Measurements from ENCODE around the gene STAC3. TPM values are rescaled to one million over a fixed set of nuclear protein-coding genes. Genes with fewer than 3 reads are reported as not detected.
A peak's percentile ranks its signal among the peaks of the same experiment; 100 is the strongest.

Gene STAC3
- total RNA-seq, 1 experiment from 2014 or later: 2.2 TPM

GRCh38 chr12:57216921-57217879, 33.8 kb downstream of the STAC3 start:
- no peaks in the 10 kb centered on the region for H3K36me3 ChIP-seq (ENCODE audit: low read depth)
- no peaks in the 10 kb centered on the region for H3K27me3 ChIP-seq (ENCODE audit: insufficient read depth, low read depth)
- H3F3A ChIP-seq (ENCODE audit: insufficient read depth, low read depth): peaks cover 20% of the 10 kb centered on the region
- H3K4me1 ChIP-seq (replicated peaks; ENCODE audit: insufficient read depth): peaks cover 28% of the 10 kb centered on the region
- no TSS peak for BruUV-seq (replicated peaks)
- intact Hi-C loops (cut with micrococcal nuclease; ENCODE audit: unreplicated experiment): no loop called here
- H3K9me3 ChIP-seq (ENCODE audit: insufficient read depth, low read depth): no peaks in the 10 kb centered on the region
- no peak overlapping the region for H3K27ac ChIP-seq
- ChIA-PET CTCF (interaction anchor here (0.6 kb wide), 2 partner anchors 714 to 1029 kb away, joined by 3 to 4 read pairs; no protein-coding TSS in a partner anchor), POLR2A (ENCODE audit: unreplicated experiment) (interaction anchor here (0.5 kb wide), 1 partner anchor 13 kb away, joined by 3 read pairs; no protein-coding TSS in a partner anchor)
- H3K79me2 ChIP-seq (ENCODE audit: low read depth): no peaks in the 10 kb centered on the region
- peak in 1 of 2 experiments; percentile 20 for DNase-seq
- H2AFZ ChIP-seq: peak overlapping the region; percentile 77
- H3K9me2 ChIP-seq (ENCODE audit: insufficient read depth): no peaks in the 10 kb centered on the region
- peak overlapping the region; percentile 78 for H3K4me3 ChIP-seq
- peaks cover 6% of the 10 kb centered on the region; the same call in 1 of the 2 replicates for H4K20me1 ChIP-seq (ENCODE audit: insufficient read depth)
- TF ChIP-seq EZH2 (IDR thresholded peaks at IDR 0.05; ENCODE audit: low read depth) (no peak), CTCF (conservative IDR thresholded peaks at IDR 0.05) (no peak)
- peak overlapping the region; percentile 98 for H3K4me2 ChIP-seq

- Histone ChIP-seq H4K20me1 (ENCODE audit: insufficient read depth) (peaks cover 6% of the 10 kb centered on the region; the same call in 1 of the 2 replicates), H3K79me2 (ENCODE audit: low read depth) (no peaks in the 10 kb centered on the region), H3K9me2 (ENCODE audit: insufficient read depth) (no peaks in the 10 kb centered on the region), H3K4me3 (peak within 1 kb of the TSS; percentile 78), H3K27me3 (ENCODE audit: insufficient read depth, low read depth) (no peaks in the 10 kb centered on the region), H3K4me2 (peak within 1 kb of the TSS; percentile 98), H3K27ac (no peak within 1 kb of the TSS), H3K36me3 (ENCODE audit: low read depth) (no peaks in the 10 kb centered on the region), H3K4me1 (replicated peaks; ENCODE audit: insufficient read depth) (peaks cover 28% of the 10 kb centered on the region), H3K9me3 (ENCODE audit: insufficient read depth, low read depth) (no peaks in the 10 kb centered on the region), H2AFZ (peak within 1 kb of the TSS; percentile 77), H3F3A (ENCODE audit: insufficient read depth, low read depth) (peaks cover 20% of the 10 kb centered on the region)
- no peak for TF ChIP-seq EZH2 (IDR thresholded peaks at IDR 0.05; ENCODE audit: low read depth)
- no peak; the same call in 1 of the 2 replicates for TF ChIP-seq CTCF (conservative IDR thresholded peaks at IDR 0.05)
- POLR2A ChIA-PET (ENCODE audit: unreplicated experiment): no interaction called here
- no TSS peak for BruUV-seq (replicated peaks)
- CTCF ChIA-PET: interaction anchor here (0.6 kb wide), 1 partner anchor 1028 kb away, joined by 3 read pairs; no protein-coding TSS in a partner anchor
- DNase-seq: peak in 1 of 2 experiments; percentile 55
- intact Hi-C loops (cut with micrococcal nuclease; ENCODE audit: unreplicated experiment): no loop called here
Measured at GRCh38 chr12:57216014-57216911, 34.7 kb downstream of the STAC3 start, which contains the start of gene NXPH4. TSS of gene NXPH4 (plus strand) at chr12:57216794. CDS start at chr12:57216970, 176 bp downstream.

- H3K4me3 ChIP-seq: no peak overlapping the region
Measured at GRCh38 chr12:57215668-57216013, 35.3 kb downstream of the STAC3 start.

More at GRCh38 chr12:57215668-57216013, 35.3 kb downstream of the STAC3 start:
- H3K27me3 ChIP-seq (ENCODE audit: insufficient read depth, low read depth): no peaks in the 10 kb centered on the region
- H3K4me1 ChIP-seq (replicated peaks; ENCODE audit: insufficient read depth): peaks cover 28% of the 10 kb centered on the region
- no TSS peak for BruUV-seq (replicated peaks)
- no peak for DNase-seq
- no peaks in the 10 kb centered on the region for H3K79me2 ChIP-seq (ENCODE audit: low read depth)
- H4K20me1 ChIP-seq (ENCODE audit: insufficient read depth): peaks cover 6% of the 10 kb centered on the region; the same call in 1 of the 2 replicates
- H3K27ac ChIP-seq: no peak overlapping the region
- H3K36me3 ChIP-seq (ENCODE audit: low read depth): no peaks in the 10 kb centered on the region
- intact Hi-C loops (cut with micrococcal nuclease; ENCODE audit: unreplicated experiment): no loop called here
- H2AFZ ChIP-seq: no peak overlapping the region
- 0 out of 2 replicates have a peak overlapping the region, but pooled peaks have one; percentile 98 for H3K4me2 ChIP-seq
- H3K9me3 ChIP-seq (ENCODE audit: insufficient read depth, low read depth): no peaks in the 10 kb centered on the region
- ChIA-PET POLR2A (ENCODE audit: unreplicated experiment) (no interaction called here), CTCF (no interaction called here)
- TF ChIP-seq CTCF (conservative IDR thresholded peaks at IDR 0.05): no peak
- no peak for TF ChIP-seq EZH2 (IDR thresholded peaks at IDR 0.05; ENCODE audit: low read depth)
- no peaks in the 10 kb centered on the region for H3K9me2 ChIP-seq (ENCODE audit: insufficient read depth)
- H3F3A ChIP-seq (ENCODE audit: insufficient read depth, low read depth): peaks cover 20% of the 10 kb centered on the region

Measured in PC-9 (cell line).